Stimulated activated CD4-positive, alpha-beta T cell treated with anti-CD3 and anti-CD28 coated beads, Interleukin-1b, Interleukin-23, amount 100 ng/mL, for 1 hour (primary cell): ENCODE data around the gene SIAH1.
"Not testable (repeated sequence)": the region's sequence is repeated elsewhere in the genome, so short reads cannot be mapped to it uniquely, and the experiment has no call there.

Experiments used
- DNase-seq, 2 donors: peaks; one replicate each; pipeline ENCODE4 v3.0.0-alpha.2; 2020; ENCODE audit warnings: low read depth in 2 of 2

The SIAH1 gene

GRCh38 chr16:48393485-48394354, 8.5 kb upstream of the SIAH1 start:
- DNase-seq, result no peak

DNA sequence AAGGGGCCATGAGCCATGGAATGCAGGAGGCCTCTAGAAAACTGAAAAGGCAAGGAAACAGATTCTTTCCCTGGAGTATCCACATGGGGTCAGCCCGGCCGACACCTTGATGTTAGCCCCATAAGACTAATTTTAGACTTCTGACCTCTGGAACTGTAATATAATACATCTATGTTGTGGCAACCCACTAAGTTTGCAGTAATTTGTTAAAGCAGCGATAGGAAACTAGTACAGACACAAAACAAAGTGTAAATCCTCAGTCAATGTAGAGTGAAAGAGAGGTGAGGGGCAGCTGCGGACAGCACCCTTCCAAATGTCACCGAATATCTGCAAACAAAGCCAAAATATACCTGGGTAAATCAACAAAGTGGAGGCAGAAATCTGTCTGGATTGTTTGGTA, 7.2 kb upstream of the SIAH1 start:
- DNase-seq, result no peak

DNA sequence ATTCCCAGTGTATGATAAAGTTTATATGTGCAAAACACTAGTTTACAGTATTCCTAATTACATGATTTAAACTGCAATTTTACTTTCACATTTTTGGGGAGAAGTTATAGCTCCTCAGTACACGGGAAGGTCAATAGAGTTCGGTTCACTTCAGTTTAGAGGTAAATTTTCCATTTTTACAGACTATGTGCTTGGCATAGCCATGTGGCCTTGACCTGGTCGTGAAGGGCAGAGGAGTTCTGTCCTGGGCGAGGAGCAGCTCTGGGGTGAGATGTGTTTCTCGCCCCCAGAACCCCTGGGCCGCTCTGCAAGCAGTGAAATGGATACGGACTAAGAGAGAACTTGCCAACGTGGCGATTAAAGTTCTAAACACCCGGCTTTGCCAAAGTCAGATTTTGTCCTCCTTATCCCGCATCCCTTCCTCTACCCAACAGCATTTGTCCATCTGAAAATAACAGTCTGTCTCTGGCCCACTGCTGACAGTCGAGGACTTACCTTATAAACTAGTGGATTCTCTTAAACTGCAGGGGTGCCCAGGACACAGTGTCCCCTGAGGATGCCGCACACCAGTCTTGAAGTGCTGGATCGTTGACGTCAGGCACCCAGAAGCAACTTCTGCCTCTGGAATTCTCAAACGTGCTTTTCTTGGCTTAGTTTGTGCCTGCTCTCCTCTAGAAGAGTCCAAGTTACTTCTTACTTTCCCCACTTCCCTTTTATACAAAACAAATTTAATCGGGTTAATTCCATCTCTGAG, 1.5 kb upstream of the SIAH1 start:
- no peak for DNase-seq

DNA sequence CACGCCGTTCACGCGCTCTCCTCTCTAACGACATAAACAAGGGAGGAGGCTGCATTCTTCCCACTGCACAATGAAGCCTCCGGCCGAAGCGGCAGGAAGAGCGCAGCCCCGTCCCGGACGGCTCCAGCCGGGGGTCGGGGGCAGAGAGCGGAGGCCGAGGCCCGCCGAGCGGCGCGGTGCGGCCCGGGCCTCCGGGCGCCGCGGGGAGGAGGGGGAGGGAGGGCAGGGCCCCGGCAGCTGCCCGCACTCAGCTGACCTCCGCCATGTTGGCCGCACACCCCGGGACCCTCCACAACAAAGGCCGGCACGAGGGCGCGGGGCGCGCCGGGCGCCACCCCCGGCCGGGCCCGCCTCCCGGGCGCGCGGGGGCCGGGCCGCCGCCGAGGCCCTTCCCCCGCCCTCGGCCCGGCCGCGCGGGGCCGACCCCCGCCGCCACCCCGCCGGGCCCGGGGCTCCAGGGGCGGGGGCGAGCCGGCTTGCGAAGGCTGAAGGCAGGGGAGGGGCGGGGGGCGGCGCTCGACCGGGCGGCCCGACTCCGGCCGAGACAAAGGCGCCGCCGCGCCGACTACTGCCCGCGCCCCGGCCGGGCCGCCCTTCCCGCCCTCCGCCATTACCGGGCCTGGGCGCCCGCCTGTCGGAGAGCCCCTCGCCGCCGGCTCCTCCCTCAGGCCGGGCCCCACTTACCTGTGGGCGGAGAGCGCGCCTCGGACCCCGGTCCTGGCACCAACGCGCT, 527 bp downstream of the SIAH1 start:
- no peak for DNase-seq

- no peak for DNase-seq
Measured at GRCh38 chr16:48383877-48384519, 1.2 kb downstream of the SIAH1 start.

- no peak for DNase-seq
Measured at GRCh38 chr16:48383009-48383876, 2.0 kb downstream of the SIAH1 start.

- no peak for DNase-seq
Measured at GRCh38 chr16:48382131-48382530, 3.1 kb downstream of the SIAH1 start.

GRCh38 chr16:48381201-48381600, 4.0 kb downstream of the SIAH1 start:
- no peak for DNase-seq

- DNase-seq, result no peak
Measured at GRCh38 chr16:48378836-48379235, 6.4 kb downstream of the SIAH1 start.

DNA sequence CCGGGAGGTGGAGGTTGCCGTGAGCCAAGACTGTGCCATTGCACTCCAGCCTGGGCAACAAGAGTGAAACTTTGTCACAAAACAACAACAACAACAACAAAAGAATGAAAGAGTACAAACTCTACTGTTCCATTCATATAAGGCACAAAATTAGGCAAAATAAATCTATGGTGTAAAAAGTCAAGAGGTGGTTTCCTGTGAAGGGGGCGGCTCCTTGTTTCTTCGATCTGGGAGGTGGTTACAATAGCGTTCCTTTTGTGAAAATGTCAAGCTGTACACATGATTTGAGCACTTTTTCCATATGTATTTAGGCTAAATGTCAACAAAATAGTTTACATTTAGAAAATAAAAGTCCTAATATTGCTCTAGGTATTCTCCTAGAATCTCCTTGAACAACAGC, 6.9 kb downstream of the SIAH1 start:
- DNase-seq, result no peak

DNA sequence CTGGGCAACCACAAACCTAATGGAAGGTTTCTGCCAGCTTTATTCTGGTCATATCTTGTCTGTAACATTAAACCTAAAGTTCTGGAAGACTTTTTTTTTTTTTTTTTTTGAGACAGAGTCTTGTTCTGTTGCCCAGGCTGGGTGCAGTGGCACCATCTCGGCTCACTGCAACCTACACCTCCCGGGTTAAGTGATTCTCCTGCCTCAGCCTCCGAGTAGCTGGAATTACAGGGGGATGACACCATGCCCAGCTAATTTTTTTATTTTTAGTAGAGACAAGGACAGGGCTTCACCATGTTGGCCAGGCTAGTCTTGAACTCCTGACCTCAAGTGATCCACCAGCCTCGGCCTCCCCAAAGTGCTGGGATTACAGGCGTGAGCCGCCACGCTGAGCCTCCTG, 7.9 kb downstream of the SIAH1 start:
- DNase-seq, result not testable (repeated sequence)

- DNase-seq, result no peak
Measured at GRCh38 chr16:48374255-48374654, 11.0 kb downstream of the SIAH1 start.

DNA sequence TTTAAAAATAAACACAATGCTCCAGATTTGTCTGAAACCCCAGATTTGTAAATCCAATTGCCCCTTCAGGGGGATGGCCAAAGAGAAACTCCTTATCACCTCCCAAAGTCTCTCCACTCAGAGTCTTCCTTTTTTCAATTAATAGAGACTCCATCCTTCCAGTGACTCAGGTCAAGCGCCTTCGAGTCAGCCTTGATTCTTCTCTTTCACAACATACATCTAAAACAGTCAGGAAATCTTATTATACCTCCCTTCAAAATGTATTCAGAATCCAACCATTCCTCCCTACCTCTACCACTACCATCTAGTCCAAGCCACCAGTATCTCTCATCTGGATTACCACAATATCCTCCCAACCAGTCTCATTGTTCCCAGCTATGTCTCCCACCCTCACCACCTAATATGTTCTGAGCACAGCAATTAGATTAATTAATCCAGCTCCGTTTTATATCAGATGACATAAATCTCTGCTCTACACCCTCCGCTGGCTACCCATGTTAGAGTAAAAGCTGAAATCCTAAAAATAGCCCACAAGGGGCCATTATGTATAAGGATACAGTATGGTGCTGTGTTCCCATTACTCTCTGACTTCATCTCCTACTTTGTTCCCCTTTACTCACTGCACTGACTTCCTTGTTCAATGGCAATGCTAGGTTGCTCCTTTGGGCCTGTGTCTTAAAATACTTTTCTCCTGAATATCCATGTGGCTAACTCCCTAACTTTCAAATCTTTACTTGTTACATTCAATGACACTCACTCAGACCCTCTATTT, 11.8 kb downstream of the SIAH1 start:
- no peak for DNase-seq

DNA sequence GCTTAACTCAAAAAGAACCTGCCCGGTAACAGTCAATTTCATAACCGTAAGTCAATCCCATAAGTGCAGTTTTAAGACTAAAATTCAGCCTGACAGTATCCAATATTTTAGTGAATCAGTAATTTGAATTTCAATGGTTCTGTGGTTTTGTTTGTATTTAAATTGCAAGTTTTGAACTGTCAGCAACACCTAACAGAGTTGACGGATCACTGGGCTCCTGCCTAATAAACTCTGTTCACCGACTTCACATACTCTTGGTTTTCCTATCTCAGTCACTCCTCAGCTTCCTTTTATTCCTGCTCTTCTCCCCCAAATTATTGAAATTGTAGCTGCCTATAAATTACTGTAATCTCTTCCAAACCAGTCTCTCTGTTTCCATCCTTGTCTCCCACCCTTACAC, 12.5 kb downstream of the SIAH1 start:
- DNase-seq, result no peak

DNA sequence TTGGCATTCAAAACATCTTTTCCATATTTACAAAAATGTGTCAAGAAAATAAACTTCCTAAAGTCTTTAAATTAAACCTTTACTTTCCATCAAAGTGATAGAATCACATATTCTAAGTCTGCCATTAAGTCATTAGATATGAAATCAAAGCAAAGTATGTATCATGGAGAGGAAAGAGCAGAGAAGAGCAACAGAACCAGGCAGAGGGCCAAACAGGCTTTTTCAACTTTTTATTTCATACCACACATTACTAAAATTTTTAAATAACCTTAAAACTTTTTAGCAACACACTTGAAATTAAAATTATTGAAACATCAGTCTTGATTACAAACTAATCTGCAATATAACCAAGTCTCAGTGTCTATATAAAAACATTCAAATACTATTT, 13.8 kb downstream of the SIAH1 start:
- DNase-seq, result no peak

DNA sequence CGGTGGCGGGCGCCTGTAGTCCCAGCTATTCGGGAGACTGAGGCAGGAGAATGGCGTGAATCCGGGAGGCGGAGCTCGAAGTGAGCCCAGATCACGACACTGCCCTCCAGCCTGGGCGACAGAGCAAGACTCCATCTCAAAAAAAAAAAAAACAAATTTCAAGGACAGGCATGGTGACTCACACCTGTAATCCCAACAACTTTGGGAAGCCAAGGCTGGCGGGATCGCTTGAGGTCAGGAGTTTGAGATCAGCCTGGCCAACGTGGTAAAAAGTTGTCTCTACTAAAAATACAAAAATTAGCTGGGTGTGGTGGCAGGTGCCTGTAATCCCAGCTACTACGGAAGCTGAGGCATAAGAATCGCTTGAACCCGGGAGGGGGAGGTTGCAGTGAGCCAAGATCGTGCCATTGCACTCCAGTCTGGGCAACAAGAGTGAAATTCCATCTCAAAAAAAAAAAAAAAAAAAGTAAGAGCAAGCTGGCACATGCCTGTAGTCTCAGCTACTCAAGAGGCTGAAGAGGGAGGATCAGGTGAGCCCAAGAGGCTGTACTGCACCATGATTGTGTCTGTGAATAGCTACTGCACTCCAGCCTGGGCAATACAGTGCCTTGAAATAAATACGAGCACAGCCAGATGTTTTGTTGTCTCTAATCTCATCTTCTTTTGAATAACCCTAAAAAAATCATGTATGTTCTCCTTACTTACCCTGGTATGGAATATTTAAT, 14.4 kb downstream of the SIAH1 start:
- DNase-seq, result not testable (repeated sequence)

DNA sequence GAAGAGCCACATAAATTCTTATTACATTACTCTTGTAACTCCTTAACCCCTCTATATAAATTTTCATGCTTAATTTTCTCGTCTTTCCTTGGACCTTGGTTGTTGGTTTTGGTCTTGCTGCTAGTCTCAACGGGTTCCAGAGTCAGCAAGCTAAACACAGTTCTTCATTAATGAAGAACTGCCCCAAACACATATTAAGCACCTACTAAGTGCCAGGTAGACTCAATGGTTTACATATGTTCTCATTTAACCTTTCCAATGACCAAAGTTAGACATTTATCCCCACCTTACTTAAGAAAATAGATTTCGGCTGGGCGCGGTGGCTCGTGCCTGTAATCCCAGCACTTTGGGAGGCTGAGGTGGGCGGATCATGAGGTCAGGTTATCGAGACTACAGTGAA, 15.0 kb downstream of the SIAH1 start:
- no peak for DNase-seq

DNA sequence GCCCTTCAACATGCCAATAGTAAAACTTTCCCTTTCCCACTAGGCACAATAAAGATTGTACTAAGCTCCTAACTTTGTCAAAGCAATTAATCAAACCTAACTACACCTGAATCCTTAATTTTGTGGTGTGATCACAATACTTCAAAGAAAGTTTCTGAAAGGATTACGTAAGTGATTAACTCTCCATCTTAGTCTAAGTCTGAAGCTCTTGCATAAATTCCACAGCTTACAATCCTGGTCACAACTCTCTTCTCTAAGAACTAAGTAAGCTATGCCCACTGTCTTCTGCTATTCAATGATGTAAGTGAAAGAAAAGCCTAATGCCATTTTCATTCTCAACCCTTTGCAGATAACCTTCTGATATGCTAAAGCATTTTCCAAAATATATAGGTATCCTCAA, 15.4 kb downstream of the SIAH1 start:
- DNase-seq, result no peak

DNA sequence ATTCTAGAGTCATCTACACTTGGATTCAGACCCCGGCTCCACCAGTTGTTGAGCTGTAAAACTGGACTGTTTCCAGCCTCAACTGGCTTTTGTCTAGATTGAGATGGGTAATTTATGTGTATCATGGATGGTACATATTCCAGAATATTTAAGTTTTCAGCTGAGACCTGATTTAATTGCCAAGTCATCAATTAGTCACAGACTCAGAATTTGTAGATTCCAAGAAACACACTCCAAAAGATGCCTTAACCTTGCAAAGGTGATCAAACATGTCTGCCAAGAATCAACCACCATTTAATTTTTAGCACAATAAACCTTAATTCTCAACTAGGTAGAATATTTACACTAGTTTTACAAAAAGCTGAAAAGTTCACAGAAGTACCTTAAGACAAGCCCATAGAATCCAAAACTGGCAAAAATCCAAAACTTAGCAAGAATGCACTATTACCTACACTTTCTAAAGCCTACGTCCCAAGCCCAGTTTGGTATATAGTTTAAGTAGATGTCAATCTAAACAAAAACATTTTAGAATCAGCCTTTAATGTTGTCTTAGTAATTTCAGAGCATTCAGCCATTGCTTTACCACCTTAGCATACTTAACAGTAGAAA, 17.7 kb downstream of the SIAH1 start:
- DNase-seq, result no peak
